CD4-positive, alpha-beta T cell treated with Interleukin-4 for 4 hours (primary cell): ENCODE measurements around the gene RMND5B.
"Not testable (repeated sequence)": the region's sequence is repeated elsewhere in the genome, so short reads cannot be mapped to it uniquely, and the experiment has no call there.

Experiments used
- DNase-seq: peaks from one replicate; pipeline ENCODE4 v3.0.0-alpha.2; 2020

The RMND5B gene, protein sequence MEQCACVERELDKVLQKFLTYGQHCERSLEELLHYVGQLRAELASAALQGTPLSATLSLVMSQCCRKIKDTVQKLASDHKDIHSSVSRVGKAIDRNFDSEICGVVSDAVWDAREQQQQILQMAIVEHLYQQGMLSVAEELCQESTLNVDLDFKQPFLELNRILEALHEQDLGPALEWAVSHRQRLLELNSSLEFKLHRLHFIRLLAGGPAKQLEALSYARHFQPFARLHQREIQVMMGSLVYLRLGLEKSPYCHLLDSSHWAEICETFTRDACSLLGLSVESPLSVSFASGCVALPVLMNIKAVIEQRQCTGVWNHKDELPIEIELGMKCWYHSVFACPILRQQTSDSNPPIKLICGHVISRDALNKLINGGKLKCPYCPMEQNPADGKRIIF

DNA sequence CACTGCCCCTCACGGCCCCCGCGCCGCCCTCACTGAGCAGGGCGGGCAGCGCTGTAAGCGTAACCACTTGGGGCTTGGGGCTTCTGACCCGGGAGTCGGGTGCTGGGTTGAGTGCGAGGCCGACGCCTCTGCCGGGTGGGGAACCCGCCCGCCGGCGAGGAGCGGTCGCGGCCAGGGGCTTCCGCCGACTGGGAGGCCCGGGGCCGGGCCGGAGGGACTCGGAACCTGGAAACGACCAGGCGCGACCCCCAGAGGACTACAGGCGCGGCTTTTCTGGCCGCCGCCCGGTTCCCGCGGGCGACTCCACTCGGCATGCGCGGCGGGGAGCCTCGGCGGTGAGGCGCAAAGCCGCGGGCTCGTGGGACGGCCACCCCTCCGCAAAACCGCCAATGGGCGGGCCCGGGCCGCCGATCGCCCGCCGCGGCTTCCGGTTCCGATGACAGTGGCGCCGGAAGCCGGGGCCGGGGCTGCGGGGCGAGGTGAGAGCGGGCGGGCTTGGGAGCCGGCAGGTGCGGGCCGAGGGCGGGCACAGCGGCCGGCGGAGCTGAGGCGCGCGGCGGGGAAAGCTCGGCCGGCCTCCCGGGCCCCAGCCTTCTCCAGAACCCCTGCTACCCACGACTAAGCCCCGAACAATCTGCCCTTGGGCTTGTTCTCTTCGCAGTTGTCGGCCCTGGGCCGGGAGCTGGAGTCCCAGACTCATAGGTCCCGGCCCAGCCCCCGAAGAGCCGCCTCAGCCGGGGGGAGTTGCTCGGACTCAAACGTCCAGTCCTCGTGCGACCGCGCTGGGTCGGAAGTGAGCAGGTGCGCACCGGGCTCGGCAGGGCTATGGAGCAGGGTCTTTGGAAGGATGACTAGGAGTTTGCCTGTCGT is at the start of gene RMND5B:
RMND5B (plus strand) TSS at position 439 of the 870 bp plus-strand sequence. CDS start 7,106 bp downstream, outside the sequence.
- DNase-seq = peak; percentile 77

DNA sequence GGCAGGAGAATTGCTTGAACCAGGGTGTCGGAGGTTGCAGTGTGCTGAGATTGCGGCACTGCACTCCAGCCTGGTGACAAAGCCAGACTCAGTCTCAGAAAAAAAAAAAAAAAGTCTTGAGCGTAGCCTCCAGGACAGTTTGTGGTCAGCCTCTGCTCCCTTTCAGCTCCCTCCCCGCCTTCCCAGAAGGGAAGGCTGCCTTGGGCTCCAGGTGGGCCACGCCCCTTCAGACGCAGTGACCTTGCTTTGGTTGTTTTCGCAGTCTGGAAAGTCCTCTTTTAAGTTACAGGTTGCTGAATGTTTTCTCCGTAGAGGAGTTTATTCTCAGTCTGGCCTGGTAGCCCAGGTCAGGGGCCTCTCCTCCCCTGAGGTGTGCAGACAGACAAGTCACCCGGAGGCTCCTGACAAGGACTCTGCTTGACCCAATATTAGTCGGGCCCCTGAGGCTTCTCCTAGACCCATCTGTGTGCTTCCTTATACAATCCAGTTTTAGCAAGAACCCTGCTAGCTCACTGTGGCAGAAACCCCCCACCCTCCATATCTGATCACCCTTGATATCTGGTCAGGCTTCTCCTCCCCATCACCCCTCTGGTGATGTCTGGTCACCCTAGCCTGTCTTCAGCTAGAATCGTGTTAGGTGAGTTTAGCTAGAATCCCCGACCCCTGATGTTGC is 49.1 kb upstream of the RMND5B start:
- no peak for DNase-seq

DNA sequence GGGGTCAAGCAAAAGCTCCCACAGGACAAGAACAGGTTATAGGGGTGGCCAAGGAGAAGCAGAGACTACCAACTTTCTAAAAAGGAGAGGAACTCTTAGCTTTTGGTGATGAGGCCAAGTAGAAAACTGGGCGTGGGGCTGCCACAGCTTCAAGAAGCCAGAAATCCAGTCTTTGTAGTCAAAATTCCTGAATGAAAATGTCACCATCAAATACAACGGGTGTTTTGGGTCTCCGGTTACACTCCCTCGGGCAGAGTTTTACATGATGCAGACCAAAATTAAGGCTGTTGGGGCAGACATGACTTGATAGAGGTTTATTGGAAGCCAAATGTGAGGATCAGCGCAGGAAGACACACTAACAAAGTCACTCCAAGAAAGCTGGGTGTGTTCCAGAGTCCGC is 46.9 kb upstream of the RMND5B start:
- no peak for DNase-seq

DNA sequence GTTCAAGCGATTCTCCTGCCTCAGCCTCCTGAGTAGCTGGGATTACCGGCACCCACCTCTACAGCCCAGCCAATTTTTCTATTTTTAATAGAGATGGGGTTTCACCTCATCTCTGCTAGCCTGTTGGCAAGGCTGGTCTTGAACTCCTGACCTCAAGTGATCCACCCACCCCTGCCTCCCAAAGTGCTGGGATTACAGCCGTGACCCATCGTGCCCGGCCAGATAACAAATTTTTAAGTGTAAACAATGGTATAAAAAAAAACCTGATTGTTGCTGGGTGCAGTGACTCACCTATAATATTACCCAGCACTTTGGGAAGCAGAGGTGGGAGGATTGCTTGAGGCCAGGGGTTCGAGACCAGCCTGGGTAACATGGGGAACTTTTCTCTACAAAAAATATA is 45.5 kb upstream of the RMND5B start:
- DNase-seq = no peak

DNA sequence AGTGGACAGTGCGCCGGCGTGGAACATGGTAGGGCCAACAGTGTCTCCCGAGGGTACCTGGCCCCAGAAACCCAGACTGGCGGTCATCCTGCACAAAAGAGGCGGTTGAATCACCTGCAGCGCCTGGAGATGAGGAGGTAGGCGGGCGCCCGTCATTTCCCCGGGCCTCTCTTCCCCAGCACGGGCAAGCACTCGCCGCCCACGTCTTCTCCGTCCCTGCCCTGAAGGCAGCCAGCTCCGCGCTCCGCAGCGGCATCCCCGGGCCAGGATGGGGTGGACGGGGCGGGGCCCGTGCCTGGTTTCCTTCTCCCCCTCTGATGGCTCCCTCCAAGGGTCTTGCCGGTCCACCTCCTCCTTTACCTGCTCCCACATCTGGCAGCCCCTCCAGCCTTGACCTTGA is 44.5 kb upstream of the RMND5B start:
- DNase-seq = no peak

DNA sequence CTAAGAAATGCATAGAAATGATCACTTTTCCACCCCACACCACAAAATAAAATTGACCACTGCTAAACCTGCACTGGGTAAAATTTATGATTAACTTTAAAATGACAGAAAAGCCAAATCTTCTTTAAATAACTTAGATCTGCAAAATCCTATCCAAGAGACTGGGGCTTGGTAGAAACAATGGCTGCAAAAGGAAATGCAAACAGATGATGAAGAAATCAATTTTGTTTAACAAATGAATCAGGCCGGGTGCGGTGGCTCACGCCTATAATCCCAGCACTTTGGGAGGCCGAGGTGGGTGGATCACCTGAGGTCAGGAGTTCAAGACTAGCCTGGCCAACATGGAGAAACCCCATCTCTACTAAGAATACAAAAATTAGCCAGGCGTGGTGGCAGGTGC is 43.6 kb upstream of the RMND5B start:
- DNase-seq = not testable (repeated sequence)

DNA sequence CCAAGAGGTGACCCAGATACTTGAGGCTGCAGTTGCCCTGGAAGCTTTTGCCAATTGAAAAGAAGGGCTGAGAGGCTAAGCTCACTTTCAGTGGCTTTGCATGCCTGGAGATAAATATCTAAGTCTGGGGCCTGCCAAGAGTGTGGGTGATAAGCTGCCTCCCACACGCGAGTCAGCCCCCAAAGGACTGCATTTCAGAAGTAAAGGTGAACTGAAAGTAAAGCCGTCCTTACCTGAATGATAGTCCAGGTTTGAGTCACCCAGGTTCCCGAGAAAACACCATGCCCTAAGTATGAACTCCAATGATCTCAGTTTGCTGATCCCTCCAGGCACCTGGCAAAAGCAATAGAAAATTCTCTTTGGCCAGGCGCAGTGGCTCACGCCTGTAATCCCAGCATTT is 40.0 kb upstream of the RMND5B start:
- DNase-seq = no peak

DNA sequence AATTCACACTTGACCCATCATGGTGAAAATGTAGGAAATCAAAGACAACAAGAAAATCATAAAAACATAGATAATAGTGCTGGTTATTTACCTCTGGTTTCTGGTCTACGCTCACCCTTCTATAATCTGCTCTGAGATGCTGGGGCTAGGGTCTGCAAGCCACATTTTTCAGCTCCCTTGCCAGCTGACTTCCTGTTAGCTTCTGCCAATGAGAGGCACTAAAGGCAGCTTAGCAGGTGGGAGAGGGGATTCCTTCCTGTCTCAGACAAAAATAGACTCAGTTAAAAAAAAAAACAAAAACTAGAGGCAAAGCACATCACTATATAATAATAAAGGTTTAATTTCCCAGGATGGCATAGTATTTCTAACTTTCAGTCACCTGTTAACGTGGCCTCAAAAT is 37.7 kb upstream of the RMND5B start:
- DNase-seq = no peak

DNA sequence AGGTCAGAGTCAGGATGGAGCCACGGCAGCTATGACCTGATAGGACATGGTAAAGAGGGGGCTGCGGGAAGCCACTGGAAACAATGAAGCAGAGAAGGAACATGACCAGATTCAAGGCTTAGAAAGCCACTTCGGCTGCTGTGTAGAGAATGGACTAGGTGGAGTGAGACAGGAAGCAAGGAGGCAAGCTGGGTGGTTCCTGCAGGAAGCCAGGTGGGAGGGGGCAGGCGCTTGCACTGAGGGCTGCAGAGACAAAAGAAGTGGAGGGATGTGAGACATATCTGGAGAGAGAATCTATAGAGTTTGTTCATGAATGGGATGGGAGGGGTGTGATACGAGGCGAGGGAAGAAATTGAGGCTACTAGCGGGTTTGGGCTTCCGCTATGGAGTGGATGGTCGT is 36.5 kb upstream of the RMND5B start:
- no peak for DNase-seq

DNA sequence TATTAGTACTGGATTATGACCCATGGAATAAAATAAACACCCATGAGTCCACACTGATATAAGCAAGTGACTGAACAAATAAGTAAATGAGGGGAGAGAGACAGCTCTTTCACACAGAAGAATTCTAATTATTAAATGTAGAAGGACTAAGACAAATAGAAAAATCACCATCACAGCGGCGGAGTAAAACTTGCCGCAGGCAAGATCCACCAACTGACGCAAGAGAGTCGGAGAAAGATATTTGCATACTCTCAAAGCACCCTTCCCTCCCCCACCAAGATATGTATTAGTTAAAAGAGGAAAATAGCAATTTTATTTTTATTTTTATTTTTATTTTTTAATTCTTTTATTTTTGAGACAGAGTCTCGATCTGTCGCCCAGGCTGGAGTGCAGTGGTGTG is 32.1 kb upstream of the RMND5B start:
- DNase-seq = no peak

DNA sequence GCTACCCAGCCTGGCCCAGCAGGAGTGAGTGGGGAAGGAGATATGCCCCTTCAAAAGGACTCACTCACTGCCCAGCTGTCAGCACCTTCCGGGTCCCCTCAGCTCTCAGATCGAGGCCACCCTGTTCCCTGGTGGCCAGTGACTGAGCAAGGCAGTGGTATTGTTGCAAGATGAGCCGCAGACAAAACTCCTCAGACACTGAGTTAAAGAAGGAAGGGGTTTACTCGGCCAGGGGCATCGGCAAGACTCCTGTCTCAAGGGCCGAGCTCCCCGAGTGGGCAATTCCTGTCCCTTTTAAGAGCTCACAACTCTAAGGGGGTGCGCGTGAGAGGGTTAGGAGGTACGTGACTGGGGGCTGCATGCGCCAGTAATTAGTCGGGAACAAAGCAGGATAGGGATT is 27.2 kb upstream of the RMND5B start:
- DNase-seq = no peak

DNA sequence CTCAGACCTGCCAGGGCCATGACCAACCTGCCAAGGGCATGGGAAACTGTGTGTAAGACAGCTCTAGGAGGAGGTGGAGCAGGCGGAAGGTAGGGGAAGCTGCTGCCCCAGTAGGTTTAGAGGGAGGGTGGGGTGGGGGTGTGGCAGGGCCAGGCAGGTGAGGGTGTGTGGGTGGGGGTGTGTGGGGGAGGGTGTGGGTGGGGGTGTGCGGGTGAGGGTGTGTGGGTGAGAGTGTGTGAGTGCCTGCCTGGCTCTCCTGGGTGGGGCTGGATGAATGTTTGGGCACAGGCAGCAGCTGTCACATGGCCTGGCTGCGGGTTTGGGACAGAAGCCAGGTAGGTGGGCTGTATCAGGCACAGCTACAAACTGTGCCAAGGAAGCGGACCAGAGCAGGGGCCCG is 26.3 kb upstream of the RMND5B start:
- no peak for DNase-seq

DNA sequence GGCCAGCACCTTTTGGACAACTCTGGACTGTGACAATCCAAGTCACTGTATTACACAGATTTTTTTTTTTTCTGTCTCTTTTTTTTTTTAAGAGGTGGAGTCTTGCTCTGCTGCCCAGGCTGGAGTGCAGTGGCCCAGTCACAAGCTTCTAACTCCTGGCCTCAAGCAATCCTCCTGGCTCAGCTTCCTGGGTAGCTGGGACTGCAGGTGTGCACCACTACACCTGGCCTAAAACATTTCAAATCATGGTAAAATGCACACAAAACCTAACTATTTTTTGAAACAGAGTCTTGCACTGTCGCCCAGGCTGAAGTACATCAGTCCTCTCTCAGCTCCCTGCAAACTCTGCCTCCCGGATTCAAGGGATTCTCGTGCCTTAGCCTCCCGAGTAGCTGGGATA is 24.7 kb upstream of the RMND5B start:
- no peak for DNase-seq

DNA sequence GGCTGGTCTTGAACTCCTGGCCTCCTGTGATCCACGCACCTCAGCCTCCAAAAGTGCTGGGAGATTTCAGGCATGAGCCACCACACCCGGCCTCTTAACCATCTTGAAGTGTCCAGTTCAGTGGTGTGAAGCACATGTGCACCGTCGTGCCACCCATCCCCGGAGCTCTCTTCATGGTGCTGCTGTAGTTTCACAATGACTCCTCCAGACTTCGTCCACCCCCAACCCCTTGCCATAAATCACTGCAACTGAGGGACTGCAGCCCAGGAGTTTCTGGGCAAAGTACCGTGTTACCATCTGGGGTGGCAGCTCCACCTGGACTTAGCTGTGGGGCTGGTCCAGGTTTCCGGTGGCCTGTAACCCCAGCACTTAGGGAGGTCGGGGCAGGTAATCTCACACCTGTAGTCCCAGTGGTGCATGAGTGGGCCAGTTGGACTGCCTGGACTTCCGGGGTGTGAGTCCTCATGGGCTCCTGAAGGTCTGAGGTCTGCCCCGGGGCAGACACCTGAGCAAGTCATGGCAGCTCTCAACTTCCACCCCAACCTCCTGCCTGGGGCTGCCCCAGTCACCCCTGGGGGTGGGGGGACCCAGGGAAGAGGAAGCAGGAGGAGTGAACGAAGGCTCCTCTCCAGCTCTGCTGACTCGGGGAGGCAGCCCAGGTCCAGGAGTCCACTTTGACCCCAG is 24.1 kb upstream of the RMND5B start:
- DNase-seq = no peak

DNA sequence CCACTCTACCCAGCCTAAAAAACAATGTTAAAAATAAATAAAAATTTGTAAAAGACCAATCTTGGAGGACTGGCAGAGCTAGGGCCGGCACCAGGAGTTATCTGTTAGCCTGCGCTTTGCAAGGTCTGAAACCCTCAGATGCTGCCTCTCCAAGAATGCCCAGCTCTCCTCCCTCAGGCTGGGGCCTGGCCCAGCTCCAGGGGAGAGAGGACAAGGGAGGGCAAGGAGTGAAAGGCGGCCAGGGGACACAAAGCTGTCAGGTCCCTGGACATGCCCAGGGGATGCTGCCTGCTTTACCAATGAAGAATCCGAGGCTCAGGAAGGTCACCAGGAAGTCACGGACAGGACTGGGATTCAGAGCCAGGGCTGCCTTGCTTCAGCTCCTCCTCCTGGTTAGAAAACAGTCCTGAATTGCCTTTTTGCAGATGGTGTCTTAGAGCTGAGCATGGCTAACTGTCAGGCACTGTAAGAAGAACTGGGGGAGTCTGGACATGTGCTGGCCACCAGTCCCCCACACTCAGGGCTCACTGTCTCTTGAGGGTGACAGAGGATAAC is 23.0 kb upstream of the RMND5B start:
- DNase-seq = no peak

DNA sequence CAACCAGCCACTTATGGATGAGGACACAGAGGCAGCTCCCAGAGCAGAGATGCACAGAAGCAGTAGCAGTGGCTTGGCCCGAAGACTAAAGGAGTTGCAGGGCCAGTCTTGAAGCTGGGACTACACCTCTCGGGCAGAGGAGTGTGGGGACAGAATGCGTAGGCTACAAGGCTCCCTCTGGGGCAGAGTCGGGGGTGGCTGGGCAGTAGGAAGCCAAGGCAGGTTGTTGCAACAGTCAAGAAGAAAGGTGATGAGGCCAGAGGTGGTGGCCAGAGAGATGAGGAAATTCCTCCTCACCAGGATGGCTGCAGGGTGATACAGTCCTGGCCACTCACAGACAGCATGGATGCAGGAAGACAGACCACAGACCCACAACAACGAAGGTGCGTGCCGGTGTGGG is 22.4 kb upstream of the RMND5B start:
- DNase-seq = no peak

DNA sequence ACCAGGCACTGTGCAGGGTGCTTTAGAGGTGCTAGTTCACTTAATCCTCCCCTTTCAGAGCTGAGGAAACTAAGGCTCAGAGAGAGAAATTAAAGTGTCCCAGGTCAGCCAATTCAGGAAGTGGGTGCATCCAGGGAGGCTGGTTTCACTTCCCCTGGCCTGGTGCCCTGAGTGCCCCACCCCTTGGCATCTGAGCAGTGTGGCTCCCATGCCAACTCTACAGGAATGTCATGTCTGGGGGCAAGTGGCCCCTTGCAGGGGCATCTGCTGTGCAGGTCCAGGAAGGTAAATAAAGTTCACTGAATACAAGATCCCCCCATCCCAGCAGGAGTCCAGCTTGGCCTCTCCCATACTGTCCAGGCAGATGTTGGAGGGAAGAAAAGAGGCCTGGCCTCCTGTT is 21.8 kb upstream of the RMND5B start:
- DNase-seq = no peak

DNA sequence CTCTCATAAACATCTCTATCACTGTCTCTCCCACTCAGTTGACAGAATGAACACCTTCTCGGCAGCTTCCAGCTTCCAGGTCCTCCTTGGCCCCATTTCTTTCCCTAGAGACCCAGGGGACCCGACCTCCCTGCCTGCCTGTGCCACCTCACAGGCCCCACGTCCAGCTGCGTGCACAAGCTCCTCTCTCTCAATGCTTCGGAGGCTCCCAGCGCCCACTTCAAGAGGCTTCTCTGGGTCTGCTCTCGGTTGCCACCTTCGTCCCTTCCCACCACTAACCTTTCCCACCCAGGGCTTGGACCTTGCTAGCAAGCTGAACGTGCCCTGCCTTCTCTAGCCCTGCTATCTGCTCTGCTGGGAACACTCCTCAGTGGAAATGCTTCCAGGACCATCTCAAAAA is 20.3 kb upstream of the RMND5B start:
- no peak for DNase-seq

DNA sequence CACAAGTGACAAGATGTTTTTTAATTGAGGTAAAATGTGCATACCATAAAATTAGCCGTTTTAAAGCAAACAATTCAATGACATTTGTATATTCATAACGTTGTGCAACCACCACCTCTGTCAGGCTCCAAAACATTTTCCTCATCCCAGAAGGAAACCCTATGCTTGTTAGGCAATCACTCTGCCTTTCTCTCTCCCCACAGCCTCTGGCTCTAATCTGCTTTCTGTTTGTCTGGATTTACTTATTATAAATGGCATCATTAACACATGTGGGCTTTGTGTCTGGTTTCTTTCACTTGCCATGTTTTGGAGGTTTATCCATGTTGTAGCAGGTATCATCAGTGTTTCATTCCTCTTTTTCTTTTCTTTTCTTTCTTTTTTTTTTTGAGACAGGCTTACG is 18.9 kb upstream of the RMND5B start:
- no peak for DNase-seq

DNA sequence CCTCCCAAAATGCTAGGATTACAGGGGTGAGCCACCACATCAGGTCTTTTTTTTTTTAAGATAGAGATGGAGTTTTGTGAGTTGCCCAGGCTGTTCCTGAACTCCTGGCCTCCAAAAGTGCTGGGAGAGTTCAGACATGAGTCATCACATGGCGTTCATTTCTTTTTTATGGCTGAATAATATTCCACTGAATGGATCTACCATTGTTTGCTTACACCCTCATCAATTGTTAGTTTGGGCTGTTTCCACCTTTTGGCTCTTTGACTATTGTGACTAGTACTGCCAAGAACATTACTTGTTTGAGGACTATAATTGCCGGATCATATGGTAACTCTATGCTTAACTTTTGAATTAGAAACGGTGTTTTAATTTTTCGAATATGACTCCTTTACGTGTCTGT is 18.3 kb upstream of the RMND5B start:
- no peak for DNase-seq

DNA sequence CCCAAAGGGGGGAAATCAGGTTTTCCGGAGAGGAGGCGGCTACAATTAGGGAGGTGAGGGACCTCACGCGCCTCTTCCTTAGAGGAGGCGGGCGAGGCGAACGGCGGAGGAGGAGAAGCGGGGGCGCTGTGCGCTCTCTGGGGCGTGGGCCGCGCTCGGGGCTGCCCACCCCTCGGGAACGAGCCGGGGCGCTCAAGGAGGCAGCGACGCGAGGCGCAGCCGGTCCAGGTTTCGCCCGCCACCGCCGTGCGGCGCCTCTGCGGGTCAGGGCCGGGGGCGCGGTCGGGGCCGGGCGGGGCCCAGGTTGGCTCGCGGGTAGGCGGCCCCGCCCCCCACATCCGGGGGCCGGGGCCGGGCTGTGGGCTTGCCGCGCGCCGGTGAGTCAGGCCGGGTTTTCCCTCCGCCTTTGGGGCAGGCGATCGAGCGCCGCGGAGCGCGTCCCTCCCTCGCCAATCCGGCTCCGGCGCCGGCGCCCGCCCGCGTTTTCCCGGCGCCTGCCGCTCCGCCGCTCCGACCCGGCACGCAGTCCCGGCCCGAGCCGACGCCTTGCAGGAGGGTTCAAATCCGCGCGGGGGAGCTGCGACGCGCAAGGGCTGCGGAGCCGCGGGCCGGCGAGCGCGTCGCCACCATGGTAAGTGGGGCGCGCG is 17.6 kb upstream of the RMND5B start, which contains the start of gene N4BP3:
N4BP3 (plus strand) TSS at position 392 of the 647 bp plus-strand sequence. CDS start 6,052 bp downstream, outside the sequence.
- peak; percentile 85 for DNase-seq

DNA sequence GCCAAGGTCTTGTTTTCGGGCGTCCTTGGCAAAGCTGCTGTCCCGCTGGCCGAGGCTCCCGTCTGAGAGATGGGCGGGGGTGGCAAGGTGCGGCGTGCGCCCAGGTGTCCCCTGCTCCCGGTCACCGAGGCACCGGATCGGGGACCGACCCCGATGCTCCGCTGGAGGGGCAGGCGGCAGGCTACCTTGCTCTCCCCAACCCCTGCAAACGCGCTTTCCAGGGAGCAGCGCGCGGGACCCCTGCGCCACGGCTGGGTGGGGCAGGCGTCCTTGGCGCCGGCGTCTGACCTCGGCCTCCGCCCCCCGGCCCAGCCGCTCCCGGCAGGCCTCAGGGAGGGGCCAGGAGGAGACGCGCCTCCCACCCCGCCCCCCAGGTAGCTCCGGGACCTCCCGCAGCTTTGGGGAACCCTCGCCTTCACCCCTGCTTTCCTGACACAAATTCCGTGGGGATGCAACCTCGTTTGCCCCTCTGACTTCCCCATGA is 16.9 kb upstream of the RMND5B start:
- DNase-seq = no peak
